ENCODE results near the gene PSMB5.

The PSMB5 gene

GRCh38 chr14:23040100-23040499 lies 5.4 kb upstream of the PSMB5 start:
- no peak overlapping the region for H3K4me3 Mint-ChIP-seq
- H3K27ac Mint-ChIP-seq = no peak overlapping the region
- no peaks in the 10 kb centered on the region for H3K9me3 Mint-ChIP-seq
- H3K27me3 Mint-ChIP-seq = no peaks in the 10 kb centered on the region
- no peaks in the 10 kb centered on the region for H3K36me3 Mint-ChIP-seq
- no peak for ATAC-seq
- peaks cover 8% of the 10 kb centered on the region for H3K4me1 Mint-ChIP-seq

GRCh38 chr14:23035303-23036144 lies 824 bp upstream of the PSMB5 start:
- no peaks in the 10 kb centered on the region for H3K27me3 Mint-ChIP-seq
- ATAC-seq = no peak
- peaks cover 32% of the 10 kb centered on the region for H3K4me1 Mint-ChIP-seq
- peaks cover 19% of the 10 kb centered on the region for H3K36me3 Mint-ChIP-seq
- H3K9me3 Mint-ChIP-seq = no peaks in the 10 kb centered on the region
- H3K27ac Mint-ChIP-seq = peak overlapping the region; percentile 97
- H3K4me3 Mint-ChIP-seq = peak overlapping the region; percentile 86

GRCh38 chr14:23033801-23034497 lies 751 bp downstream of the PSMB5 start:
- Mint-ChIP-seq H3K4me3 (peak overlapping the region; percentile 86), H3K36me3 (peaks cover 25% of the 10 kb centered on the region), H3K27ac (peak overlapping the region; percentile 97), H3K27me3 (no peaks in the 10 kb centered on the region), H3K4me1 (peaks cover 39% of the 10 kb centered on the region), H3K9me3 (no peaks in the 10 kb centered on the region)
- peak; percentile 1 for ATAC-seq

DNA sequence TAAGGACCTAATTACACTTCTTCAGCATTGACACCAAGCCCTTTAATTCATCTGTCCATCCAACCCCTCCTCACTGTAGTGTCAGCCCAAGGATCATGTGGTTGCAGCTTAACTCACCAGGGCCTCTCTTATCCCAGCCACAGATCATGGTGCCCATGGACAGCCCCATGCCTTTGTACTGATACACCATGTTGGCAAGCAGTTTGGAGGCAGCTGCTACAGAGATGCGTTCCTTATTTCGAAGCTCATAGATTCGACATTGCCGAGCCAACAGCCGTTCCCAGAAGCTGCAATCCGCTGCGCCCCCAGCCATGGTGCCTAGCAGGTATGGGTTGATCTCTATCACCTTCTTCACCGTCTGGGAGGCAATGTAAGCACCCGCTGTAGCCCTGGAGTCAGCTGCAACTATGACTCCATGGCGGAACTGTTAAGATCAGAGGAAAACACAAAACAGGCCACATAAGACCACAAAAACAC lies 1.4 kb downstream of the PSMB5 start:
- H3K9me3 Mint-ChIP-seq = no peaks in the 10 kb centered on the region
- H3K27ac Mint-ChIP-seq = peak overlapping the region; percentile 97
- H3K27me3 Mint-ChIP-seq = no peaks in the 10 kb centered on the region
- no peak for ATAC-seq
- peaks cover 30% of the 10 kb centered on the region for H3K36me3 Mint-ChIP-seq
- H3K4me1 Mint-ChIP-seq = peaks cover 44% of the 10 kb centered on the region
- peak overlapping the region; percentile 86 for H3K4me3 Mint-ChIP-seq

DNA sequence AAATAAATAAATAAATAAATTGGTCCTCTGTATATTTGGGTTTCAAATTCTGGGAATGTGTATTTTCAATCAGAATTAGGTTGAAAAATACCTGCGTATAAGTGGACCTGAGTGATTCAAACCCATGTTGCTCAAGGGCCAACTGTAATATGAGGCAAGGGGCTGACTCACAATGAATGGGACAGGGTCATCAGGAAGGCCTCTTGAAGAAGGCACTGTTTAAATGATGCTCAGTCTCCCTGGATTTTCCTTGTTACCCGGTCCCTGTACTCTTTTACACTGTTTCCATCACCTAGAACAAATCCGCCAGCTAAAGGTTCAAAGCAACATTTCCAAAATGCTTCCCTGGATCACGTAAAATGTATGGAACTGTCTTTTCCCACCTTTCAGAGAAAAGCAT lies 3.8 kb downstream of the PSMB5 start:
- H3K36me3 Mint-ChIP-seq = peaks cover 46% of the 10 kb centered on the region
- no peak overlapping the region for H3K27ac Mint-ChIP-seq
- ATAC-seq = no peak
- H3K27me3 Mint-ChIP-seq = no peaks in the 10 kb centered on the region
- no peak overlapping the region for H3K4me3 Mint-ChIP-seq
- H3K4me1 Mint-ChIP-seq = peaks cover 51% of the 10 kb centered on the region
- no peaks in the 10 kb centered on the region for H3K9me3 Mint-ChIP-seq

- H3K36me3 Mint-ChIP-seq = peaks cover 66% of the 10 kb centered on the region
- H3K4me1 Mint-ChIP-seq = peaks cover 43% of the 10 kb centered on the region
- no peak overlapping the region for H3K4me3 Mint-ChIP-seq
- no peak for ATAC-seq
- no peaks in the 10 kb centered on the region for H3K9me3 Mint-ChIP-seq
- peak overlapping the region; percentile 38 for H3K27ac Mint-ChIP-seq
- H3K27me3 Mint-ChIP-seq = no peaks in the 10 kb centered on the region
Observed at GRCh38 chr14:23028799-23029198, 5.9 kb downstream of the PSMB5 start.

GRCh38 chr14:23025151-23025814 lies 9.4 kb downstream of the PSMB5 start:
- Mint-ChIP-seq H3K4me3 (no peak overlapping the region), H3K9me3 (no peaks in the 10 kb centered on the region), H3K36me3 (peaks cover 63% of the 10 kb centered on the region), H3K4me1 (peaks cover 27% of the 10 kb centered on the region), H3K27me3 (no peaks in the 10 kb centered on the region), H3K27ac (no peak overlapping the region)
- ATAC-seq = no peak

DNA sequence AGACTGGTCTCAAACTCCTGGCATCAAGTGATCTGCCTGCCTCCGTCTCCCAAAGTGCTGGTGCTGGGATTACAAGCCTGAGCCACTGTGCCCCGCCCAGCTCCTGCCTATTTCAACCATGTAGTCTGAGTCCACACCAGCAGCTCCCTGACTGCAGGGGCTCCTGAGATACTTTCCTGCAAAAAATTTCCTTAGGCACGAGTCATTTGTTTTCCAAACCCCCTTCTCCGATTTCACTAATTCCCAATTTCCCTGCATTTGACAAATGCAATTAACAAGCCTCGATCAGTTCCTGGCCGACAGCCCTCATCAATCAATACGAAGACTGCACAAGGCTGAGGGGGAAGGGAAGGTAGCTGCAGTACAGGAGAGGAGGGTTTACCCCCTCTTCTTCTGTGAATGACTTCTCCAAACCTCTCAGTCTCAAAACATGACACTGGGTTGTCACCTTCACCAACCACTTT lies 10.1 kb downstream of the PSMB5 start:
- H3K9me3 Mint-ChIP-seq = no peaks in the 10 kb centered on the region
- no peak overlapping the region for H3K27ac Mint-ChIP-seq
- H3K4me1 Mint-ChIP-seq = peaks cover 26% of the 10 kb centered on the region
- ATAC-seq = no peak
- no peak overlapping the region for H3K4me3 Mint-ChIP-seq
- no peaks in the 10 kb centered on the region for H3K27me3 Mint-ChIP-seq
- H3K36me3 Mint-ChIP-seq = peaks cover 63% of the 10 kb centered on the region

GRCh38 chr14:23023795-23024152 lies 10.9 kb downstream of the PSMB5 start:
- Mint-ChIP-seq H3K4me1 (peaks cover 18% of the 10 kb centered on the region), H3K4me3 (no peak overlapping the region), H3K9me3 (no peaks in the 10 kb centered on the region), H3K36me3 (peaks cover 55% of the 10 kb centered on the region), H3K27ac (no peak overlapping the region), H3K27me3 (no peaks in the 10 kb centered on the region)
- ATAC-seq = no peak

- Mint-ChIP-seq H3K9me3 (no peaks in the 10 kb centered on the region), H3K27ac (no peak overlapping the region), H3K4me3 (no peak overlapping the region), H3K27me3 (no peaks in the 10 kb centered on the region), H3K36me3 (peaks cover 52% of the 10 kb centered on the region), H3K4me1 (peaks cover 14% of the 10 kb centered on the region)
- no peak for ATAC-seq
Observed at GRCh38 chr14:23023022-23023794, 11.5 kb downstream of the PSMB5 start.

- Mint-ChIP-seq H3K4me3 (no peak overlapping the region), H3K4me1 (peaks cover 8% of the 10 kb centered on the region)
Observed at GRCh38 chr14:23021889-23022442, 12.7 kb downstream of the PSMB5 start.

DNA sequence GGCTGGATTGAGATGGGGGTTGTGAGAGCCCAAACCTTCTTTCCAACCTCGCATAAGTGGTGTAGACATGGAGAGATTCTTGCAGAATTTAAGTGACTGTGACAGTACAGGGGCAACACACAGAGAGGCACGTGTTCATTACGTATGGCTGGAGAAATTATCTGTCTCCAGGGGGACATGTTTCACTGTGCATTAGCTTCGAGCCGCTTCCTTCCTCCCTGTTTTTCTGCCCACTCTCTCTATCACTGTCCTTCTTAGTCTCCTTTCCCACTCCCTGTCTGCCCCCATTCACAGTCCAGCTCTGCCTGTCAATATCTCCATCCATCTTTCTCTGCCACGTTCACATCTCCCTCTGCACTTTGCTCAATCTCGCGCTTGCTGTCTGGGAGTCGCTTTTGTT lies 13.3 kb downstream of the PSMB5 start:
- Mint-ChIP-seq H3K4me1 (peaks cover 8% of the 10 kb centered on the region), H3K9me3 (no peaks in the 10 kb centered on the region), H3K4me3 (no peak overlapping the region)

More at GRCh38 chr14:23021889-23022442, 12.7 kb downstream of the PSMB5 start:
- H3K9me3 Mint-ChIP-seq = no peaks in the 10 kb centered on the region
- H3K27ac Mint-ChIP-seq = no peak overlapping the region
- H3K27me3 Mint-ChIP-seq = no peaks in the 10 kb centered on the region
- peaks cover 44% of the 10 kb centered on the region for H3K36me3 Mint-ChIP-seq
- ATAC-seq = no peak

DNA sequence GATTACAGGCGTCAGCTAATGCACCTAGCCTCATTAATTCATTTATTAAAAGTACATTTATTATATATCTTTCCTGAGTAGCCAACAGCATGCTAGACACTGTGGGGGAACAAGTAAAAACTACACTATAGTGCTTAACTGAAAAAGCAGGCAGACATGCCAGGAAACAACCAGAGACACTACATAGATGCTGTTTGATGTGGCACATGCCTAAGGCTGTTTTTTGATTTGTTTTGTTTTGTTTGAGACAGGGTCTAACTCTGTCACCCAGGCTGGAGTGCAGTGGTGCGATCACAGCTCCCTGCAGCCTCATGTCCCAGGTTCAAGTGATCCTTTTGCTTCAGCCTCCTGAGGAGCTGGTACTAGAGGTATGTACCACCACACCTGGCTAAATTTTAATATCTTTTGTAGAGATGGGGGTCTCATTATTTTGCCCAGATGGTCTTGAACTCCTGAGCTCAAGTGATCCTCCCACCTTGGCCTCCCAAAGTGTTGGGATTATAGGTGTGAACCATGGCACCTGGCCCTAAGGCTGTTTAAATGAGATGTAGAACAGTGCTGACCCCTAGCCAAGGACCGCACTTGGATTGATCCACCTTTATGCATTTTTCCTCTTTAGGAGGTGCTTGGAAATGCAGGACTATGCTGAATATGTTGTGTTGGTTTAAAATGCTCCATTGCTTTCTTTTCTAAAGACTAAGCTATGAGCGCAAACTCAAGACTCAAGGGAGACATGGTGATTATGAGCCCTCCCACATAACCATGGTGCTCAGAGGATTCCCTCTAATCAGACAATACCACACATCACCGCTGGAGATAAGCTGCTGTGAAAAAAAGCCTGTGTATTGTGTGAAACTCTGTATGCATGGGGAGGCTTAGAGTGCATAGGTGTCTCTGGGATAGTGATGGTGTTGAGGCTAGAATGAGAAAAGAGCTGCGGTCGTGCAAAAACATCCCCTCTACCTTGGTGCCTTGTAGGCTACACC lies 14.3 kb downstream of the PSMB5 start:
- no peak overlapping the region for H3K4me3 Mint-ChIP-seq
- no peak for ATAC-seq
- no peak overlapping the region for H3K27ac Mint-ChIP-seq
- H3K27me3 Mint-ChIP-seq = no peaks in the 10 kb centered on the region
- peaks cover 31% of the 10 kb centered on the region for H3K36me3 Mint-ChIP-seq
- H3K4me1 Mint-ChIP-seq = peaks cover 5% of the 10 kb centered on the region
- H3K9me3 Mint-ChIP-seq = no peaks in the 10 kb centered on the region

More for the DNA sequence above, 13.3 kb downstream of the PSMB5 start:
- peaks cover 41% of the 10 kb centered on the region for H3K36me3 Mint-ChIP-seq
- no peaks in the 10 kb centered on the region for H3K27me3 Mint-ChIP-seq
- H3K27ac Mint-ChIP-seq = no peak overlapping the region
- ATAC-seq = no peak

Measured in stimulated activated memory B cell treated with anti-CD40 and anti-IgM and Interleukin-4, amounts not matched to agents 10 μg/mL and 1 μg/mL and 100 μg/mL, for 72 hours (primary cell).